HG02642 (cell line): ENCODE results near the gene TMCC1.
"Not testable (repeated sequence)": the region's sequence is repeated elsewhere in the genome, so short reads cannot be mapped to it uniquely, and the experiment has no call there.

Experiments
- ATAC-seq: cut with Tn5 transposase; IDR thresholded peaks from one replicate; pipeline ENCODE4 v1.9.1; 2021; ENCODE audit warnings: mild to moderate bottlenecking; ENCODE audit not compliant: unreplicated experiment, poor library complexity

TMCC1 gene

DNA sequence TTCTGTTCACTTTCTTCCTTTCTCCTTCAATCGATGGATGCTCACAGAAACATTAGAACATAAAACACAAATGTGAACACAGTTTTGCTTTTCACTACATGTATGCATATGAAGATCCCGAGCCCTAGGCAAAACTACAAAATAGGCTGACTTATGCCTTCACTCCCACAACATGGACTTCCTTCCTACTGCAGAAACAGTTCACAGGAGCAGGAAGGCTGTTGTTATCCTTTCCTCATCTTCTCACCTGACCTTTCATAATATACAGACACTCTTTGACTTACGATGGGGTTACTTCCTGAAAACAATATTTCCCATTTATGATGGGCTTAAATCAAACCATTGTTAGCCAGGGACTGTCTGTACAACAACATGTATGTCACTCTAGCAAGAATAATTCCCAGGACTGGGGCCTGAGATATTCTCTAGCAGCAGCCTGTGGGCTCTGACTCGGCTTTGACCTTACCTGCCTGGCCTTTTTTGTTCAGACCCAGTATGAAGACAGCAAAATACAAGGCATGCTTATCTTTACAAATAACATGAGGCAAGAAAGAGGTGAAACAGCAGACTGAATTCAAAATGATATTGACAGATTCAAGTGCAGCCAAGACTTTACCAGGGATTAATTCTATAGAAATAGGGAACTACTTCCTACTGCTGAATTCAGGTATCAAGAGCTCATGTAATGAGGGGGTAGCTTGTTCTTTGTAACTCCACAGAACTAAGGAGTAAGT lies 235.2 kb downstream of the TMCC1 start:
- no peak for ATAC-seq

DNA sequence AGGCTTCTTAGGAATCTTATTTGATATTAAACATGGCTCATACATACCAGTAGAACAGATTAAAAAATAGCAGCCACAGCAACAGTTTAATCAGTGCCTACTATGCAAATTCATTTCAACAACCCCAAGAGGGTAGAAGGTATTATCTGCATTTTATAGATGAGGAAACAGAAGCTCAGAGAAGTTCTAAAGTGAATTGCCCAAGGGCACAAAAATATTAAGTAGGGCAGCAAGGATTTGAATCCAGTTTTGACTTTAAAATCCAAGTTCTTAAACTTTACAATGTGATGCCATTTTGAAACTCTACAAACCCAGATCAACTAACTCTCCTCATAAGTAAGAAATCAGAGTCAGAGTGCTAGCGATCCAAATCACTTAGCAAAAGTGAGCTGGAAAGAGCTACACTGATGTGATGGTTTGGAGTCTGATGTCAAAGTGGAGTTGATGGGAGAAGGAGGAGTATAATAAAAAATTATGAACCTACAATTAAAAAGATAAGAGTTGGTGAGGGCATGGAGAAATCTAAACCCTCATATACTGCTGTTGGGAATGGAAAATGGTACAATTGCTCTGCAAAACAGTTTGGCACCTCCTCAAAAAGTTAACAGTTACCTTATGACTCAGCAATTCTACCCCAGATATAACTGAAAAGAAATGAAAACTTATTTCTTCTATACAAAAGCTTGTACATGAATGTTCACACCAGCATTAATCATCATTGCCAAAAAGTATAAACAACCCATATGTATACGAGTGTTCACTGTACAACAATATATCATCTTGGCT lies 236.1 kb downstream of the TMCC1 start:
- no peak for ATAC-seq

DNA sequence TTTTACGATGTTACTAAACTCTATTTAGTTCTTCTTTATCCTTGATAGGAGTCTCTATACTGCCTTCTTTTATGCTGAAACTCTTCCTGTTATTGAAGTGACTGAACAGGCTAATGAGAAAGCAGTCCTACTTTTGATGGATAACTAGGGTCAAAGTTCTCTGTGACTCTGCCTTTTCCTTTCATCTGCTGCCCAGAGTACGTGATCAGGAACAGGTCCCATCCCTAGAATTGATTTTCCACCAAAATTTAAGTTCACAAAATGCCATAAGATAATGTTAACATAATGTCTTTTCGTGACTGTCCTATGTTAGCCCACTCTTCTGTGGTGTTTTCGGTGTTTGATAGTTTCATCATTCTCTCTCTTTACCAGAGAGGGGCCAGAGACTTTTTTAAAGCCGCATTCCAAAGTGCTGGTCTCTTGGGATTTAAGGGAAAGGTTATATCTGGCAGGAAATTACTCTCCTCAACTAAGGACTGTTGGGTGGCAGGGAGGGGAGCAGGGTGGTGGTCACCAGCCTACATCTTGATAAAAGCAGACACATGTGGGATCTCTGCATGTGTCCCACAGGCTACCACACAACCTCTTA lies 236.8 kb downstream of the TMCC1 start:
- no peak for ATAC-seq

DNA sequence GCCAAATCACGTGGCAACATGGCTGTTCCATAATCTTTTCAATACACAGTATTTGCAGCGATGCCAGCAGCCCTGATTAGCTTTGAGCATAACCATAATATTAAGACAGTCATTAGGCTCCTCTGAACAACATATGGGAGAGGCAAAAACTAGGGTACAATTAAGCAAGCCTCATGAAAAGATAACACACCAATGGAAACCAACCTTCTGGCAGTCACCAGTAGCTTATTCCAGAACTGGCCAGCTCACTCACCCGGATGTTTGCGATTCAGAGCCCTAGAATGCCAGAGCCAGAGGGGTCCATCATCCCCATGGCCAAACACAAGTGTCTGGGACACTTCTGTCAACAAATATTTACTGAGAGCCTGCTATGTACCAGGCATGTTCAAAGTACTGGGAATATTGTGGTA lies 238.2 kb downstream of the TMCC1 start:
- no peak for ATAC-seq

DNA sequence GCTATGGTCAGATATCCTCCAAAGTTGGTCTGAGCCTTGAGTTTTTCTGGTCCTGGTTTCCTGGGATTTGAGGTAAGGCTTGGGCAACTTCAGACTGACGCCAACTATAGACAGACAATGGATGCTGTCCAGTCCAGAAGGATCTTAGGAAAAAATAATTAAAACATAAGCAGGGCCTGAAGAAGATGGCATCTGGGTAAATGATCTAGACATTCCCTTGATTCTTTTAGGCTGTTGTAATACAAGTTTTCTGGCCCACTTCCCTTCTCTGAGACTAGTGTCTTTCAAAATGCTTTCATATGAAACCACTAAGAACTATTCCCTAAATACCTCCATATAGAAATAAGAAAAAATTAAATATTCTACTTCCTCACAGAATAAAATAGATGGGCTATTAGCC lies 239.4 kb downstream of the TMCC1 start:
- no peak for ATAC-seq

DNA sequence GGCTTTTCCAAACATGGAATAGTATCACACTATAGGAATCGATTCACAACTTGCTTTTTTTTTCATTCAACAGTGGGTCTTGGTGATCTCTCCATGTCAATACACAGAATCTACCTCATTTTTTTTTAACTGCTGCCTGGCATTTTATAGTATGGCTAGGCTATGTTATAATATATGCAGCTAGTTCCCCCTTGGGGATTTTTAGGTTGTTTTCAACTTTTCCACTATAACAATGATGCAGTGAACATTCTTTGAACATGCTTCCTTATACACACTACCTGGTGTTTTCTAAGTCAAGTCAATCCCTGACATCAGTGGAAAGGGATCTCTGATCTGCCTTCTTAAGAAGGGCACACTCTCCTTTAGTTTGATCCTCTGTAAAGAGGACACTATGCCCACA lies 240.5 kb downstream of the TMCC1 start:
- no peak for ATAC-seq

DNA sequence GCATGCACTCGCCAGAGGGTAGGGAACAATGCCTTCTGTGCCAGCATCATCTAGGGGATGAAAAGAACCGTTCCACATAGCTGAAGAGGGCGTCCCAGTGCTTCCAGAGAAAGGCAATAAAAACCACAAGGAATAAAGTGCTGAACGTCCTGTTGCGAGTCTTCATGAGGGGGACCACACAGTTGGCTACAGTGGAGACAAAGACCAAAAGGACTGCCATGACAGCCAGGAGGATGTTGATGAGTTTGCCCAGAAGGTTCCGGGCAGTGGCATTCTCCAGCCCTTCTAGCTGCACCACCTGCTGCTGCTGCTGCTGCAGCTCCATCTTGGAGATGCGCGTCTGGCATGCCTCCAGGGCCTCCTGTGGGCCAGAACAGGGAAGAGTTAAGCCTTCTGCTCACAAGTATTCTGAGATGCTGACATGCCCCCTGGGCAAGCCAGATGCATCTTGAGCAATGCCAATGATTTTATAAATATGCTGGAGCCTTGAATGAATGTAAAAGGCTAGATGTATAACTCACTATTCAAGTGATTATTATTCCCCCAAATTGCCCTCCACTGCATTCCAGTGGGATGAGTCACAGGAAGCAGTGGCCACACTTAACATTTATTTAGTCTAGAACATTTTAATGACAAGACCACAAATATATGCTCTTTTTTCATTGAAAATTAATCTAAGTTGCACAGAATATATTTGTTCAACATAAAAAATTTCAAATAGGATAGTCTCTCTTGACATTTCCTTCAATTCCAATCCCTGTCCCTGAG lies 241.9 kb downstream of the TMCC1 start:
- no peak for ATAC-seq

DNA sequence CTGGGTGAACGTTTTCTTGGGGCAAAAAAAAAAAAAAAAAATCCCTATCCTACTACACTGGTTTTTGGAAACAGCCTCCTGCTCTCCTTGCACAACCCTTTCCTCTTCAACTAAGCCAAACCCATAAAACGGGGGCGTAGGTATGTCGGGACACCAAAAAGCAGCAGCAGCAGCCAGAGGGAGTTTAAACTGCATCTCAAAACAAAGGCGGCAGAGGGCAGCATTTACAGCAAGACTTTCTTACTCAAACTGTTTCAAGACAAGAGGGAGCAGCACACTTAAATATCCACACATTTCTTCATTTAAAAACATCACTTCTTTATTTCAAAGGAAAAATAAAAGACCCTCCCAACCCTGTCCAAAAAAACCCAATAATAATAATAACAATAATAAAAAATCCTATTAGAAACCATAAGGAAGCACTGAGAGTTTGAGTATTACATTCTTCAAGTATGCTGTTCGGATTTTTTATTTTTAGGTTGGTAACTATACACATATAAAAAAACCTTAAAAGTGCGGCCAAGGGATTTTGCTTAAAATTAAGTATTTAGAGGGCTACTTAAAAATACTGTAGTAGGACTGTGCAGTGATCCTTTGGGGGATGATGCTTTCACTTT lies 243.1 kb downstream of the TMCC1 start:
- no peak for ATAC-seq

DNA sequence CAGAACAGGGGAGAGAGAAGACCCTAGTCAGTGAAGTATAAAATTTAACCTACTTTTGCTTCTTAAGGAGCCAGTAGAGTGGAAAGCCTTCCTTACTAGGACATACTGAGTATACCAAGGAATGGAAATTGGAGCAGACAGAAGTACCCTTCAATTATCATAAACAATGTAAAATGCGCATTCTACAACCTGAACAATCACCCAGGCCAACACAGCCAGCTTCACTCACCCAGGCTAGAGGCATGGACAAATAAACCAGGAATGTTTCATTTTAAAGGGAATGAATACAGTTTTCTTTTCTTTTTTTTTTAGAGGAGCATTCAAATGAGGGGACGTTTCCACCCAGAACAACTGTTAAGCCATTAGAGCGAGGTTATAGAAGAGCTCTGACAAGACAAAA lies 245.1 kb downstream of the TMCC1 start:
- no peak for ATAC-seq

DNA sequence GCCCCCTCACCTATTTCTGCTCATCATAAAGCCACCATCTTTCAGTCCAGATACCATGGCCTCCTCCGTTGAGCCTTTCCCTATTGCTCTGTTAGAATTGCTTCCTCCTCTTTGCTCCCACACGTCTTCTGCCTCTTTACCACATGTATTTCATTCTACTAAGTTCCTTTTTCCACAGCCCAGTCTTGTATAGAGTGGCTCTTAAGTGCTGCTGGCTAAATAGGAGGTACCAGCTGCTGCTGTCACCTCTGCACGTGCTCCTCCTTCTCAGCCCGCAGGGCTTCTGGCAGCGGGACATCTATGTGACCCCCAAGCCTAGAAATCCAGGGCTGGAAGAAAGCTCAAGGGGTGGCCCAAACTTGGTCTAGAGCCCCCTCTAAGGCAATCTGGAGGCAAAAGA lies 248.2 kb downstream of the TMCC1 start:
- no peak for ATAC-seq

DNA sequence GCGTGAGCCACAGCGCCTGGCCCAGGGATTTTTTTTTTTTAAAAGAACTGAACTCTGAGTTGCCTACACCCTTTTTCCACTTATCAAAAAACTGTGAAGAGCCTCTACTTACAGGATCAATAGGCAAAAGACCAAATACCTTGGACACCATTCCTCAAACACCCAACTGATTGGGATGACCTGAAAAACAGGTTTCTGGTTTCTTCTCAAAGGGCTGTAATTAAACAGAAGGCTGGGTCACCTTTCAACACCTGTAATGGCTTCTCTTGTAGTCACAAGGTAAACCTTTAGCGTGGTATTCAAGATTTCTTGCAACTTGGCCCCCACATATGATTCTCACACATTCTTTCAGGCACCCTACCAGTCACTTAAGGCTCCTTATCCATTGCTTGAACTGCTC lies 248.7 kb downstream of the TMCC1 start:
- no peak for ATAC-seq

DNA sequence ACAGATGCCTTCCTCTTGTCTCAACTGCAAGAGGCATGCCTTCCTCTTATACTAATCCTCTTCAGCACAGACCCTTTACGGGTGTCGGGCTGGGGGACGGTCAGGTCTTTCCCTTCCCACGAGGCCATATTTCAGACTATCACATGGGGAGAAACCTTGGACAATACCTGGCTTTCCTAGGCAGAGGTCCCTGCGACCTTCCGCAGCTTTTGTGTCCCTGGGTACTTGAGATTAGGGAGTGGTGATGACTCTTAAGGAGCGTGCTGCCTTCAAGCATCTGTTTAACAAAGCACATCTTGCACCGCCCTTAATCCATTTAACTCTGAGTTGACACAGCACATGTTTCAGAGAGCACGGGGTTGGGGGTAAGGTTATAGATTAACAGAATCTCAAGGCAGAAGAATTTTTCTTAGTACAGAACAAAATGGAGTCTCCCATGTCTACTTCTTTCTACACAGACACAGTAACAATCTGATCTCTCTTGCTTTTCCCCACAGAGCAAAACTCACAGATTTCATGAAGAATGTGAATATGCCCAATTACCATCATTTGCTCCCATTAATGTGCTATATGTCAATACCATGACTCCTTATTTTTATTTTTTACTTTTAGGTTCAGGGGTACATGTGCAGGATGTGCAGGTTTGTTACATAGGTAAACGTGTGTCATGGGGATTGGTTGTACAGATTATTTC lies 251.8 kb downstream of the TMCC1 start:
- not testable (repeated sequence) for ATAC-seq

DNA sequence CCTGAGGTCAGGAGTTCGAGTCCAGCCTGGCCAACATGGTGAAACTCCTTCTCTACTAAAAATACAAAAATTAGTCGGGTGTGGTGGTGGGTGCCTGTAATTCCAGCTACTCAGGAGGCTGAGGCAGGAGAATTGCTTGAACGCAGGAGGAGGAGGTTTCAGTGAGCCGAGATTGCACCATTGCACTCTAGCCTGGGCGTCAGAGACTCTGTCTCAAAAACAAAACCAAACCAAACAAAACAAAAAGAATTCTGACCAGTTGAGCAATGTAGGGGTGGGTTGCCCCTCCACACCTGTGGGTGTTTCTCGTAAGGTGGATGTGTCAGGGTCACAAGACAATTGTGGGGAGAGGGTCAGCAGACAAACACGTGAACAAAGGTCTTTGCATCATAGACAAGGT lies 252.5 kb downstream of the TMCC1 start:
- ATAC-seq: not testable (repeated sequence)

DNA sequence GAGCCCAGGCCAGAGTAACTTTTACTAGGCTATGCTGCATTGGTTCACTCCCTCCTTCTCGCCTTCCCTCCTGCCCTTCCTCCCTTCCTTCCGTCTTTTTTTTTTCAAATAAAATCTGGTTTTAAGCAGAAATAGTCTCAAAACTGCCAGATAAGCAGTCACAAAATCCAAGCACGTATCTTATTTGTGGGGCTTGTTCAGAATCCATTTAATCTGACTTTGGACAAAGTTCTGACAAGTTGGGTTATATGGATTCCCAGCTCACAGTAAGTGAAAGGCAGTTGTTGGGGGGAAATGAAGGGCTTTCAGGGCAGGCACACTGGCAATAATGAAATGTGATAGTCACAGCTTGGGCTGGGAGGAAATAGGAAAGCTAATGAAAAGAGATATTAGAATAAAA lies 255.0 kb downstream of the TMCC1 start:
- no peak for ATAC-seq

DNA sequence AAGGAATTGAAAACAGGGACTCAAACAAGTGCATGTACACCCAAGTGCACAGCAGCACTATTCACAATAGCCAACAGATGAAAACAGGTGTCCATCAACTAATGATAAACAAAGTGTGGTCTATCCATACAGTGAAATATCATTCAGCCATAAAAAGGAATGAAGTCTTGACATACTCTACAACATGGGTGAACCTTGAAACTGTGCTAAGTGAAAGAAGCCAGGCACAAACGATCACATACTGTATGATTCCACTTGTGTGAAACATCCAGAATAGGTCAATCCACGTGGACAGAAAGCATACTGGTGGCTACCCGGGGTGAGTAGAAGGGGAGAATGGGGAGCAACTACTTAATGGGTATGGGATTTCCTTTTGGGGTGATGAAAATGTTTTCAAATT lies 257.4 kb downstream of the TMCC1 start:
- ATAC-seq: no peak

DNA sequence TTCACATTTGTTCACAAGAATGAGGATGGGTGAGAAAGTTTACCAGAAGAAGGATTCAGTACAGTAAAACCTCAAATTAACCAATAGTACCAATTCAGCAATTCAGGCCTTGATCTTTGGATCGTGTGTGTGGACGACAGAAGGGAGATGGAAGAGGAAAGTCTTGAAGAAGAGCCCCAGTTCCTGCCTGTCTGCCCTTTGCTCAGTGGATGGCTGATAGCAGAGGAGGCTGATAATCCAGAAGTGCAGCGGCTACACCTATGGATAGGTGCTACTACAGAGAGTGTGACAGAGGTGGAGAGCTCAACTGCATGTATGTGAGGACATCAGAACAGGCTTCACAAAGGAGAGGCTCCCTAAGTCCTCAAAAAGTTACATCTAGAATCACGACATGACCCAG lies 257.9 kb downstream of the TMCC1 start:
- no peak for ATAC-seq

DNA sequence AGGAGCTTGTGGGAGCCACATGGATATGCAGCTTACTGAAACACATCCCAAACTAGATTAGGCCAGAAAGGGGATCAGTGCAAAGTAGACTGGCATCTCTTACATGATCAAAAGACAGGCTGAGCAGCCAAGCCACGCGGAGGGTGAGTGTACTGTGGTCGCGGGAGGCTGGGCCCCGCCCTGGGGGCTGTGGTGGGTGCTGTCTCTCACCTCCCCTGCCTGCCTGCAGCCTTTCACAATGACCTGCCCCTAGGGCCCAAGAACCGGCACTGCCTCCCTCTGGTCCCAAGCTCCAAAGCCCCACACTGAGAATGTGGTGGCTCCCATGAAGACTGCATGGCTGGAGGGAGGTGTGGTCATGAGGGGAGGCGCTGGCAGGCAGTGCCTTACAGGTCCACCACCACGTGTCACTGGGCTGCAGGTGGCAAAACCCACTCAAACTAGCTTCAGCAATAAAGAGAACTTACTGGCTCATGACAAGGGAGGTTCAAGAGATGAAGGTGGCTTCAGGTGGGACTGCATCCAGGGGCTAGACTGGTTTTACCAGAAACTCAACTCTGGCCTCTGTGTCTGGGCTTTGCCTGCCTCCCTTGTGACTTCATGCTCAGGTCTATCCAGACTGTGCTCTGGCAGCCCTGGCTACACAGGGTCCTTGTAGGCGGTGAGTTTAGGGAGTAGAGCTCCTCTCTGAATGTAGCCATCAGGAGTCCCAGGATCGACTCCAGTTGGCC lies 259.6 kb downstream of the TMCC1 start:
- ATAC-seq: no peak

DNA sequence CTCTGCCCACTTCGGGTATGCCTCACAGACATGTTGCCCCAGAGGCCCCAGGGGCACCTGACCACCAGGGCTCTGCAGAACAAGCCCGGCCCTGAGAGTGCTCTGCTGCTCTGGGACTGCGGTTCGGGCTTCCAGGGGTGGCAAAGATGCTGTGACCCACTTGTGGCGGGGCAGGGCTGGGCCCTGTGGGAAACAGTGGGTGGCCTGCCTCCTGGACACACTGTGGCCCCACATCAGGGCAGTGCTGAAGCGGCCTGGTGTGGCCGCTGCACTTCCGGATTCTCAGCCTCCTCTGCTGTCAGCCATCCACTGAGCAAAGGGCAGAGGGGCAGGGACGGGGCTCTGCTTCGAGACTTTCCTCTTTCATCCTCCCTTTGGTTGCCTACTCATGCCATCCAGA lies 260.5 kb downstream of the TMCC1 start:
- ATAC-seq: no peak

DNA sequence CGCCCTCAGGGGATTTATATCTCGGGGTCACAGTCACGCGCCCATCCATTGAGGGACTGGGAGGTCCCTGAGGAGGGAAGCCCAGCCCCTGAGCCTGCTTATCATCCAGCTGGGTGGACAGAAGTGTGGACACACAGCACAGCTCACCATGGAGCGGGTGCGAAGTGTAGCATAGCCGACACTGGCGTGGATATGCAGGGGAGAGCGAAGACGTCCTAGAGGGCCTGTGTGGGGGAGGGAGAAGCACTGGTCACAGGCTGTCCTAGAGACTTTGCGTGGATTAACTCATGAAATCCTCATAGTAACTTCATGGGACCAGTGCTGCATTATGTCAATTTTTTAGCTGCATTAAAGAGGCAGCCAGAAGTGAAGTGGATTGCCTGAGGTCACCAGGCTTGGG lies 261.0 kb downstream of the TMCC1 start:
- no peak for ATAC-seq
